ENCODE data around the gene PHOX2B.

PHOX2B gene

GRCh38 chr4:41748571-41749475, at the start of gene PHOX2B:
TSS of gene PHOX2B (minus strand) at chr4:41748725. CDS start at chr4:41748610, 115 bp downstream.
- no peak for DNase-seq

GRCh38 chr4:41797260-41797659, 48.7 kb upstream of the PHOX2B start:
- DNase-seq = no peak

GRCh38 chr4:41796545-41797210, 48.2 kb upstream of the PHOX2B start:
- no peak for DNase-seq

- DNase-seq = no peak
Measured at GRCh38 chr4:41795796-41796385, 47.4 kb upstream of the PHOX2B start.

GRCh38 chr4:41792166-41792565, 43.6 kb upstream of the PHOX2B start:
- DNase-seq = no peak

DNA sequence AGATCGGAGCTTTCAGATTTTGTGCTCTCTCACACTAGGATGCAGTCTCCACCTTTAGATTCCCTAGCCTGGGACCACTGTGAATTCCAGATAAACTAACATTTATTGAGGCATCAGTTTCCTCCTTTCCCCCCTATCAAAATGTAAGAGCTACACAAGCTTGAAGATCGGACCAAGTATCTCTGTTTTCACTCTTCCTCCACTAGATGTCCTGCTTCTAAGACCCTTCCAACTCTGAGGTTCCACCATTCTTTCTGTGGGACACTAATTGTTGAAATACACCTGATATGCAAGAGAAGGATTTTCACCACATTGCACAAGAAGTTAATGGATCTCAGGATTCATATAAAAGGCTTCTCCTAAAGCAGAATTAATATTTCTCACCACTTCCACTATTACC, 43.0 kb upstream of the PHOX2B start:
- no peak for DNase-seq

- no peak for DNase-seq
Measured at GRCh38 chr4:41787931-41788330, 39.4 kb upstream of the PHOX2B start.

GRCh38 chr4:41785665-41786064, 37.1 kb upstream of the PHOX2B start:
- no peak for DNase-seq

DNA sequence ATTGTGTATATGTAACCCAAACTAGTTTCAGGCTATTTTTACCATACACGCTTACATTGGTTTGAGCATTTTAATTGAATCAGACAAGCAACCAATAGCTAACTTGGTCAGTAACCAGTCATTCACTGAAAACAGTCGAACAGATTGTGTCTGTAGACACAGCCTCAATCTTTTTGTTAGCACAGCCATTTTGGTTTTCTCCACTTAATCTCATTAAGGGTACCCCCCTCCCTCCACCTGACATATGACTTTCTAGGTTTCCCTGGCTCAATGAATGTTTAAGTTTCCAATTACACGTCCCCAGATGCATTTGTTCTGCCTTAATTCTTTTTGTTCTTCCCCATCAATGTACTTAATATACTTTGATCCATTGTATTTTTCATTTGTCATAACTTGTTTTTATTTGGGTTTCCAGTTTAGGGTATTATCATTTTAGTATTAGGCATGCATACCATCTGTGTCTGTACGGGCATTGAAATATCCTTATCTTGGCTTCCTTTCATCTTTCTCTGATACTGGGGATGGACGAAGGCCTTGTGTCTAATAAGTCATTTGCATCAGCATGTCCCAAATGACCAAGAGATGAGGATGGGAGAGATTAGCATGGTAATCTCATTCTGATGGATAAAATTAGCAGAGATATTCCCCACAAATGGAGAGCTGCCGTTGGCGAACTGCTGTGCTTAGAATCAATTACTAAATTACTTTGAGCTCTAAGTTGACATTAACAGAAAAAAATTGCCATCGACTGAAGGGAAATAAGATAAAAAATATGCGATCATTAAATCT, 35.9 kb upstream of the PHOX2B start:
- DNase-seq = no peak

DNA sequence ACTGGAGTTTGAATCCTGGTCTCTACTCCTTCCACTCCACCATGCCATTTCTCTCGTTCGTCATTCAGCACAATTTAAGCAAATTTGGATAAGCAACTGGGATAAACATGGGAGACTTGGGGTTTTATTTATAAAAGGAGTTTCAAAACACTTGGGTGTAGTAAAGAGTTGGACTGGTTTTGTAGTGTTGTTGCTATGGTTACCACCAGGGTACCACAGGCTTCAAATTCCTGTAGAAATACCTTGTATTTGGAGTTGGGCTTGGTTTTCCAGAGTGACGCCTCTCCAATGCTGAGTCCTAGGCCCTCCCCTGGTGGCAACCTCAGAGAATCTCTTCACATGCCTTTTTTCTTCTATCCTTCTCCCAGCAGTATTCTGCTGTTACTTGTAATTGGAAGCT, 27.9 kb upstream of the PHOX2B start:
- no peak for DNase-seq

GRCh38 chr4:41763729-41764128, 15.2 kb upstream of the PHOX2B start:
- DNase-seq = no peak

DNA sequence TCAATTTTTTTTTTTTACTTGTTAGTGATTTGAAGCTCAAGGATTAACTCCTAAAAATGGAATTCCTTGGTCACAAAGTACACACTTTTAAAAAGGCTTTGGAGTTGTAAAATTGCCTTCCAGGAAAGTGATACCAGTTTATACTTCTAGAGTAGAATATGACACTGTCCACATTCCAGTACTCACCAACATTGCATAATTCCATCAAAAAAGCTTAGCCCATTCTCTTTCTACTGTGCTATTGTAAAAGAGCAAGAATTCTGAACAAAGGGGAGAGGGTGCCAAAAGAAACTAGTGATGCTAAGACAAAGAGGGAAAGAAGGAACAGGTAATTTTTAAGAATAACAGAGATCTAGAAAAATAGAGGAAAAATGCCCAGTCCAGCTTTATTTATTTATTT, 10.4 kb upstream of the PHOX2B start:
- DNase-seq = no peak

GRCh38 chr4:41757521-41758156, 9.1 kb upstream of the PHOX2B start:
- DNase-seq = no peak

DNA sequence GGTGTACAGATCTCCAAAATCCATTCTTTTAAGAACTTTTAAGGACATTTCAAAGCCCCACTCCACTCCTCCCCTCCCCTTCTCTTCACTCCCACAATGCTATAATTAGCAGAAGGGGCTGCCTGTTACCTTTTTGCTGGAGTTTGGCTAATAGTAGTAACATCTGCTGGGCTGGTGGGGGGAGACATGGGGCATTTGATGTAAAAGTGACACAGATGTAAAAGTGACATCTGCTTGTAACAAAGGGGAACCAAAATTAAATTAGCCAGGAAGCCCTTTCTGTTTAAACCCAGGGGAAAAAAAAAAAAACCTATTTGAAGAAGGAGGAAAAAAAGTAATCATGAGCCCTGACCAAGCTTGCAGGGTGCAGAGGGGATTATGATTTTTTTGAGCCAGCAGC, 5.4 kb upstream of the PHOX2B start:
- no peak for DNase-seq

DNA sequence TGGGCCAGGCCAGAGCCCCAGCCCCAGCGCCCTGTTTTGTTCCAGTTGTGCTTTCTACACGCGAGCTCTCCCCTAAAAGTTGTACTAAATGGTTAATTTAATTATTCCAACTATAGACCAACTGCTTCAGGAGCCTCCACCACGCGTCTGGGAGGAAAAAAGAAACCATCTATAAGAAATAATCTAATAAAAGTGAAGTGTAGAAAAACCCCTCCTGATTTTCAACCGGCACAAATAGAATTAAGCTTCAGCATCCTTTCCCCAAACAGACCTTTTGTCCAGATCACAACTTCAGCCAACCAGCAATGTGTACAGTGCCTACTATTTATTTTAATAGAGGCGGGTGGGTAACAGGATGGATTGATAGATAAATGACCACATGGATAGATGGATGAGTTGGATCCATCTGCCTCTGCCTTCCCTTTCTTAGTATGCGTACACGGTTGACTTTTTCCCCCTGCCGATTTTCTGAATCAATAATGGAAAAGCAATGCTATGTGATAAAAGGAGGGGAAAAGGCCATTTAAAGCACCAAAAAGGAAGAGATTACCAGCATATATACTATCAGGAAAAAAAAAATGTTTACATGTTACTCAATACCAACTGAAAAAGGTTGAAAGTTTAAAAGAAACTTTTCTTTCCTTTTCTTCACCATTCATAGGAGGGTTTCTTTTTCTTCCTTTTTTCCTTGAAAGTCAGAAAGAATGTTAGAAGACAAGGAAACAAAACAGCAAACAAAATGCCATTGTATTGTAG, 3.7 kb upstream of the PHOX2B start:
- DNase-seq = no peak

GRCh38 chr4:41751449-41752061, 3.0 kb upstream of the PHOX2B start:
- DNase-seq = no peak

GRCh38 chr4:41750626-41751448, 2.3 kb upstream of the PHOX2B start:
- no peak for DNase-seq

GRCh38 chr4:41750121-41750625, 1.6 kb upstream of the PHOX2B start:
- DNase-seq = no peak

GRCh38 chr4:41749631-41750039, 1.1 kb upstream of the PHOX2B start:
- no peak for DNase-seq

- no peak for DNase-seq
Measured at GRCh38 chr4:41748074-41748570, 403 bp downstream of the PHOX2B start.
